HCT116 (cell line): ENCODE results near the gene POMGNT2. TPM values are rescaled to one million over a fixed set of nuclear protein-coding genes. Genes with fewer than 3 reads are reported as not detected.
A peak's percentile ranks its signal among the peaks of the same experiment; 100 is the strongest.

Experiments used
- ATAC-seq: fragments of 200-7000 bp; cut with Tn5 transposase; 2 replicates; pipeline ENCODE4 v1.9.1; 2020; ENCODE audit warnings: mild to moderate bottlenecking, moderate library complexity
- BruUV-seq: library from RNA; stranded (reverse); fragments of 400-500 nt; replicated peaks from 2 replicates; lab custom pipeline; 2021; lab: Mats Ljungman, UMichigan
- CTCF ChIA-PET: fragments of 300-600 bp; sonication (Branson Sonifier 250); formaldehyde crosslinking; loops from one replicate; lab custom pipeline; 2021; ENCODE audit warnings: antibody characterized with exemption; lab: Charles Lee
- POLR2A ChIA-PET: fragments of 300-600, 350-600 bp; sonication (Branson Sonifier 250); formaldehyde crosslinking; loops from one replicate; lab custom pipeline; 2021; ENCODE audit warnings: antibody characterized with exemption; lab: Charles Lee
- RAD21 ChIA-PET, 2 experiments: fragments of 300-600 bp; sonication (Branson Sonifier 250); formaldehyde crosslinking; loops; one replicate each; lab custom pipeline; 2023; ENCODE audit warnings: low total read pairs in 2 of 2; ENCODE audit not compliant: uncharacterized antibody in 2 of 2, unreplicated experiment in 2 of 2, low non-redundant PET in 1 of 2; lab: Charles Lee
- DNase-seq: peaks from one replicate; pipeline ENCODE4 v3.0.0-alpha.2; 2010; ENCODE audit warnings: low read depth, low spot score
- H2AFZ ChIP-seq: fragments of 200-600 bp; shearing (Covaris generic), sonication (generic); 2 replicates; pipeline ENCODE4 v1.6.1; 2017; ENCODE audit warnings: low read depth, mixed run types, mixed read lengths, antibody characterized with exemption, low read length; ENCODE audit not compliant: poor library complexity, severe bottlenecking
- H3K27ac ChIP-seq: 2 replicates; pipeline ENCODE4 v1.5.1; 2012; ENCODE audit warnings: low read depth, low read length
- H3K27me3 ChIP-seq: fragments of 200-600 bp; sonication (generic); 2 replicates; pipeline ENCODE4 v1.6.1; 2016; ENCODE audit warnings: mixed run types, low read length, mixed read lengths; ENCODE audit not compliant: insufficient read depth
- H3K36me3 ChIP-seq, 2 experiments: fragments of 200-500 bp in 1 of 2; fragments of 200-600 bp in 1 of 2; sonication (Bioruptor generic) in 1 of 2; sonication (generic) in 1 of 2; 2 replicates each; pipeline versions ENCODE4 v1.5.1 to v1.6.1; 2014 to 2016; ENCODE audit warnings: low read length in 2 of 2, inconsistent platforms in 1 of 2, mixed read lengths in 1 of 2, mixed run types in 1 of 2; ENCODE audit not compliant: insufficient read depth in 2 of 2, control insufficient read depth in 1 of 2
- H3K4me1 ChIP-seq, 2 experiments: fragments of 200-600 bp in 1 of 2; sonication (generic) in 1 of 2; 2 replicates each; pipeline versions ENCODE4 v1.5.1 to v1.6.1; 2012 to 2017; ENCODE audit warnings: low read length in 2 of 2, inconsistent platforms in 1 of 2, mild to moderate bottlenecking in 1 of 2, mixed read lengths in 1 of 2, mixed run types in 1 of 2, moderate library complexity in 1 of 2; ENCODE audit not compliant: insufficient read depth in 2 of 2, control insufficient read depth in 1 of 2
- H3K4me2 ChIP-seq: fragments of 200-600 bp; sonication (generic); 2 replicates; pipeline ENCODE4 v1.6.1; 2017; ENCODE audit warnings: mixed run types, low read length, mixed read lengths
- H3K4me3 ChIP-seq, 2 experiments: fragments of 200-600 bp in 1 of 2; sonication (generic) in 1 of 2; replicated peaks in 1 of 2; 2 replicates each; pipeline ENCODE4 v1.5.1; 2011 to 2016; ENCODE audit warnings: low read length in 2 of 2, control low read depth in 1 of 2, low read depth in 1 of 2, mild to moderate bottlenecking in 1 of 2, mixed read lengths in 1 of 2, mixed run types in 1 of 2
- H3K79me2 ChIP-seq: fragments of 200-600 bp; sonication (generic); 2 replicates; pipeline ENCODE4 v1.6.1; 2017; ENCODE audit warnings: mild to moderate bottlenecking, mixed run types, low read length, moderate library complexity, mixed read lengths; ENCODE audit not compliant: insufficient read depth
- H3K9ac ChIP-seq: fragments of 200-600 bp; sonication (generic); 2 replicates; pipeline ENCODE4 v1.6.1; 2016; ENCODE audit warnings: low read length, mixed read lengths
- H3K9me2 ChIP-seq: fragments of 200-600 bp; sonication (generic), shearing (Covaris generic); 2 replicates; pipeline ENCODE4 v1.6.1; 2017; ENCODE audit warnings: mixed run types, mild to moderate bottlenecking, moderate library complexity; ENCODE audit not compliant: insufficient read depth
- H3K9me3 ChIP-seq, 2 experiments: fragments of 200-500 bp in 1 of 2; fragments of 200-600 bp in 1 of 2; sonication (Bioruptor generic) in 1 of 2; sonication (generic) in 1 of 2; 2 replicates each; pipeline ENCODE4 v1.6.1; 2014 to 2017; ENCODE audit warnings: low read length in 2 of 2, mixed read lengths in 2 of 2, inconsistent platforms in 1 of 2, low read depth in 1 of 2, mild to moderate bottlenecking in 1 of 2, mixed run types in 1 of 2, moderate library complexity in 1 of 2; ENCODE audit not compliant: control insufficient read depth in 1 of 2, insufficient read depth in 1 of 2
- H4K20me1 ChIP-seq: fragments of 200-600 bp; sonication (generic), shearing (Covaris generic); 2 replicates; pipeline ENCODE4 v1.6.1; 2017; ENCODE audit warnings: mixed run types, mild to moderate bottlenecking, moderate library complexity; ENCODE audit not compliant: insufficient read depth
- ATF3 ChIP-seq: IDR thresholded peaks from 2 replicates; pipeline ENCODE4 v1.6.1; 2012
- CBX3 ChIP-seq: IDR thresholded peaks from 2 replicates; pipeline ENCODE4 v1.6.1; 2012; ENCODE audit warnings: low read depth
- RAD21 ChIP-seq: IDR thresholded peaks from 2 replicates; pipeline ENCODE4 v1.6.1; 2012; ENCODE audit warnings: low read depth, mild to moderate bottlenecking
- YY1 ChIP-seq: IDR thresholded peaks from 2 replicates; pipeline ENCODE4 v1.6.1; 2011; ENCODE audit warnings: low read length, low read depth, moderate library complexity, mild to moderate bottlenecking; ENCODE audit not compliant: insufficient replicate concordance; ENCODE audit errors: extremely low read depth
- ZBTB33 ChIP-seq: IDR thresholded peaks from 2 replicates; pipeline ENCODE4 v1.6.1; 2011; ENCODE audit warnings: mild to moderate bottlenecking, low read length, moderate library complexity; ENCODE audit not compliant: insufficient replicate concordance; ENCODE audit errors: extremely low read depth
- intact Hi-C: fragments of 100-400 bp; cut with micrococcal nuclease; formaldehyde crosslinking; loops from 2 replicates; pipeline ENCODE4 v1.10.0; 2022
- total RNA-seq: library from RNA; stranded (reverse); gene quantifications from one replicate; pipeline ENCODE4 v1.2.1, GENCODE V29; 2021; ENCODE audit not compliant: unreplicated experiment

POMGNT2 gene
- total RNA-seq, 1 experiment from 2014 or later = 21.6 TPM

GRCh38 chr3:43126536-43126935 is 20.7 kb upstream of the POMGNT2 start (continued):
- no peak for TF ChIP-seq ATF3

DNA sequence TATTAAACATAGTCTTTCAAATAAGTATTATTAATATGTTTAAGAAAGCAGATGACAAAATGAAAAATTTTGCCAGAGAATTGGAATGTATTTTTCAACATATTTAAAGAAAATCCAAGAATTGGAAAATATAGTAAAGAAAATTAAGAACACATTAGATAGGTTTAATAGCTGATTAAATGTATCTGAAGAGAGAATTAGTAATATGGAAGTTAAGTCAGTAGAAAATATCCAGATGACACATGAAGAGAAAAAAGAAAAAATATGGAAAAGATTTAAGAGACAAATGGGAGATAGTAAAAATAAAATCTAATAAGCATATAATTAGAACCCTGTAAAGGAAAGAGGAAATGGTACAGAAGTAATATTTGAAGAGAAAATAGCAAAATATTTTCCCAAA is 18.0 kb upstream of the POMGNT2 start:
- no TSS peak for BruUV-seq

More for the DNA sequence above, 18.0 kb upstream of the POMGNT2 start:
- no peak overlapping the region for H3K27ac ChIP-seq
- ATAC-seq = no peak
- no peaks in the 10 kb centered on the region for H3K4me1 ChIP-seq
- DNase-seq = no peak
- TF ChIP-seq YY1 = no peak
- peak; percentile 20; the same call in 1 of the 2 replicates for TF ChIP-seq CBX3
- no peak for TF ChIP-seq RAD21
- TF ChIP-seq ZBTB33 = no peak
- H3K79me2 ChIP-seq = no peaks in the 10 kb centered on the region
- no peaks in the 10 kb centered on the region for H3K27me3 ChIP-seq
- RAD21 ChIA-PET = no interaction called here
- H3K4me2 ChIP-seq = no peak overlapping the region
- POLR2A ChIA-PET = no interaction called here
- no peaks in the 10 kb centered on the region for H3K9me2 ChIP-seq
- no peaks in the 10 kb centered on the region for H3K36me3 ChIP-seq
- no peaks in the 10 kb centered on the region for H4K20me1 ChIP-seq
- no peak overlapping the region for H3K4me3 ChIP-seq
- CTCF ChIA-PET = no interaction called here
- intact Hi-C loops = no loop called here
- no peaks in the 10 kb centered on the region for H3K9me3 ChIP-seq
- no peak overlapping the region for H3K9ac ChIP-seq
- no peak overlapping the region for H2AFZ ChIP-seq
